ENCODE results near the gene LLGL2. TPM values are rescaled to one million over a fixed set of nuclear protein-coding genes. Genes with fewer than 3 reads are reported as not detected.

LLGL2 gene
- total RNA-seq, 4 donors from 2014 or later = 40.0 to 101 (median 67.3) TPM

GRCh38 chr17:75492555-75493168, 32.8 kb upstream of the LLGL2 start:
- Histone ChIP-seq H3K27me3 (no peaks in the 10 kb centered on the region), H3K4me3 (no peak overlapping the region), H3K27ac (no peak overlapping the region), H3K4me1 (peaks cover 0 to 22% (median 4%) of the 10 kb centered on the region in 3 donors), H3K36me3 (peaks cover 20 to 95% (median 40%) of the 10 kb centered on the region in 3 donors), H3K9me3 (no peaks in the 10 kb centered on the region)
- DNase-seq = no peak
- 100% methylated on average over 3 of the region's 23 CpGs; no CpG with 5 or more reads in 1 of the 2 donors for WGBS, 2 donors
- no peak for TF ChIP-seq POLR2A (IDR thresholded peaks at IDR 0.05)
- intact Hi-C loops (cut with DNase I) = loop anchor here (10.0 kb wide), 1 partner anchor 58 kb away; no protein-coding TSS in a partner anchor

- Histone ChIP-seq H3K9me3 (no peaks in the 10 kb centered on the region), H3K27ac (no peak overlapping the region), H3K4me3 (no peak overlapping the region), H3K4me1 (peaks cover 0 to 17% (median 0%) of the 10 kb centered on the region in 3 donors), H3K36me3 (peaks cover 20 to 99% (median 40%) of the 10 kb centered on the region in 3 donors), H3K27me3 (no peaks in the 10 kb centered on the region)
- 75 to 93% methylated on average over 4 to 6 of the region's 23 CpGs for whole genome bisulfite sequencing, 2 donors
- intact Hi-C loops (cut with DNase I) = loop anchor here (10.0 kb wide), 1 partner anchor 59 kb away; no protein-coding TSS in a partner anchor
- no peak for DNase-seq
- TF ChIP-seq POLR2A (IDR thresholded peaks at IDR 0.05) = no peak
- TF ChIP-seq, protein P1, sequence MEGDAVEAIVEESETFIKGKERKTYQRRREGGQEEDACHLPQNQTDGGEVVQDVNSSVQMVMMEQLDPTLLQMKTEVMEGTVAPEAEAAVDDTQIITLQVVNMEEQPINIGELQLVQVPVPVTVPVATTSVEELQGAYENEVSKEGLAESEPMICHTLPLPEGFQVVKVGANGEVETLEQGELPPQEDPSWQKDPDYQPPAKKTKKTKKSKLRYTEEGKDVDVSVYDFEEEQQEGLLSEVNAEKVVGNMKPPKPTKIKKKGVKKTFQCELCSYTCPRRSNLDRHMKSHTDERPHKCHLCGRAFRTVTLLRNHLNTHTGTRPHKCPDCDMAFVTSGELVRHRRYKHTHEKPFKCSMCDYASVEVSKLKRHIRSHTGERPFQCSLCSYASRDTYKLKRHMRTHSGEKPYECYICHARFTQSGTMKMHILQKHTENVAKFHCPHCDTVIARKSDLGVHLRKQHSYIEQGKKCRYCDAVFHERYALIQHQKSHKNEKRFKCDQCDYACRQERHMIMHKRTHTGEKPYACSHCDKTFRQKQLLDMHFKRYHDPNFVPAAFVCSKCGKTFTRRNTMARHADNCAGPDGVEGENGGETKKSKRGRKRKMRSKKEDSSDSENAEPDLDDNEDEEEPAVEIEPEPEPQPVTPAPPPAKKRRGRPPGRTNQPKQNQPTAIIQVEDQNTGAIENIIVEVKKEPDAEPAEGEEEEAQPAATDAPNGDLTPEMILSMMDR (IDR thresholded peaks at IDR 0.05) = no peak
These were observed 31.9 kb upstream of the LLGL2 start for GRCh38 chr17:75493476-75494129.

DNA sequence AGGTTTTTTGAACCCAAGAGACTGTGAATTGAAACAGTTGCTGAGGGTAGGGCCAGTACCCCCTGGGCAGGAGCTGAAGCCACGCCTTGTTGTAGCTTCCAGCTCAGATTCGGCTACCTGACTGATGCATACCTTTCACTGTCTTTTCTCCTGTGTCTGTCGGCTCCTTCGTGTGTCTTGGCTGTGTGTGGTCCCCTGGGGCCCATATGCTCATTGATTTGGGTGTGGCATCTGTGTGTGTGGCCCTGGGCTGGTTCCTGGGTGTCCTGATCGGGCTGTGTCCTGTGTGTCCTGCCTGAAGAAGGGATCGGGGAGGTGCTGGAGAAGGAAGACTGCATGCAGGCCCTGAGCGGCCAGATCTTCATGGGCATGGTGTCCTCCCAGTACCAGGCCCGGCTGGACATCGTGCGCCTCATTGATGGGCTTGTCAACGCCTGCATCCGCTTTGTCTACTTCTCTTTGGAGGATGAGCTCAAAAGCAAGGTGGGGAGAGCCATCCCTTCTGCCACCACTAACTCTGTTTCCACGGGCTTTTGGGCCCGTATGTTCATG, 31.1 kb upstream of the LLGL2 start:
- peaks cover 20 to 99% (median 40%) of the 10 kb centered on the region in 3 donors for H3K36me3 ChIP-seq
- H3K4me3 ChIP-seq = no peak overlapping the region
- peaks cover 0 to 23% (median 0%) of the 10 kb centered on the region in 3 donors for H3K4me1 ChIP-seq
- WGBS, 2 donors = 73 to 81% methylated on average over 3 to 10 of the region's 14 CpGs
- DNase-seq = no peak
- H3K27ac ChIP-seq = no peak overlapping the region
- no peaks in the 10 kb centered on the region for H3K9me3 ChIP-seq
- intact Hi-C loops (cut with DNase I) = loop anchor here (10.0 kb wide), 1 partner anchor 60 kb away; no protein-coding TSS in a partner anchor
- H3K27me3 ChIP-seq = no peaks in the 10 kb centered on the region
- TF ChIP-seq, protein P1 (IDR thresholded peaks at IDR 0.05) = no peak
- TF ChIP-seq POLR2A (IDR thresholded peaks at IDR 0.05) = no peak

DNA sequence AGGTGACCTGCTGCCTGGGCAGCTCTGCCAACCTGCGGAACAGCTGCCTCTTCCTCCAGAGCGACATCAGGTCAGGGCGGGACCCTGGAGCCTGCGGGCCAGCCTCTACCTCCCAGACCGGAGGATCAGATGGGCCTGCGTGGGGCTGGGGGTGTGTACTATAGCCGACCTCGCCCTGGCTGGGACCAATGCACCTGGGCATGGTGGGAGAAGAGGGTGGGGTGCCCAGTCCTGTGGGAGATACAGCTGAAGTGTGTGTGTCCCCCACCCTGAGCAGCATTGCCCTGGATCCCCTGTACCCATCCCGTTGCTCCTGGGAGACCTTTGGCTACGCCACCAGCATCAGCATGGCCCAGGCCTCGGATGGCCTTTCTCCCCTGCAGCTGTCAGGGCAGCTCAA, 29.5 kb upstream of the LLGL2 start:
- 90 to 94% methylated on average over 5 to 6 of the region's 11 CpGs for WGBS, 2 donors
- no peak for DNase-seq

DNA sequence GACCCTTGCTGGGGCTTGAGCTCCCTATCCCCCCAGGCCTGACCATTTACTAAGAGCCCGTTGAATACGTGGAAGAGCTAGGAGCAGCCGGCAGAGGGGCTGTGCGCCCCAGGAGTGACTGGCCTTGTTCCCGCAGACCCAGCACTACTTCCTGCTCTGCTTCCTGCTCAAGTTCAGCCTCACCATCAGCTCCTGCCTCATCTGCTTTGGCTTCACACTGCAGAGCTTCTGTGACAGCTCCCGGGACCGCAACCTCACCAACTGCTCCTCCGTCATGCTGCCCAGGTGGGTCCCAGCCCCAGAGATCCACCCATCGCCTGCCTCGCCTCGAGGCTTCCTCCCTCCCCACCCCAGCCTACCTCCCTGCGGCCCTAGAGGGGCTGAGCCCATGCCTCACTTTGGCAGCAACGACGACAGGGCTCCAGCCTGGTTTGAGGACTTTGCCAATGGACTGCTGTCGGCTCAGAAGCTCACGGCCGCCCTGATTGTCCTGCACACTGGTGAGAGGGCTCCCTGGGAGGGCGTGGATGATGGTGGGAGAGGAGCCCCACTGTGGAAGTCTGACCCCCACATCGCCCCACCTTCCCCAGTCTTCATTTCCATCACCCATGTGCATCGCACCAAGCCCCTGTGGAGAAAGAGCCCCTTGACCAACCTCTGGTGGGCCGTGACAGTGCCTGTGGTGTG, 27.3 kb upstream of the LLGL2 start:
- WGBS, 2 donors = 54 to 80% methylated on average over 8 to 9 of the region's 21 CpGs
- TF ChIP-seq, protein P1 (IDR thresholded peaks at IDR 0.05) = no peak
- no peak for TF ChIP-seq POLR2A (IDR thresholded peaks at IDR 0.05)
- peaks cover 14 to 100% (median 23%) of the 10 kb centered on the region in 3 donors for H3K36me3 ChIP-seq
- no peak overlapping the region for H3K4me3 ChIP-seq
- H3K27me3 ChIP-seq = no peaks in the 10 kb centered on the region
- no peaks in the 10 kb centered on the region for H3K9me3 ChIP-seq
- H3K27ac ChIP-seq = peak overlapping the region in 1 of 4 donors; percentile 48
- no peak for DNase-seq
- peaks cover 0 to 42% (median 0%) of the 10 kb centered on the region in 3 donors for H3K4me1 ChIP-seq
- intact Hi-C loops (cut with DNase I) = loop anchor here (10.0 kb wide), 1 partner anchor 63 kb away; no protein-coding TSS in a partner anchor

More for the DNA sequence above, 29.5 kb upstream of the LLGL2 start:
- intact Hi-C loops (cut with DNase I) = loop anchor here (10.0 kb wide), 1 partner anchor 61 kb away; no protein-coding TSS in a partner anchor
- Histone ChIP-seq H3K27ac (no peak overlapping the region), H3K9me3 (no peaks in the 10 kb centered on the region), H3K4me3 (no peak overlapping the region), H3K36me3 (peaks cover 20 to 100% (median 40%) of the 10 kb centered on the region in 3 donors), H3K27me3 (no peaks in the 10 kb centered on the region), H3K4me1 (peaks cover 0 to 28% (median 0%) of the 10 kb centered on the region in 3 donors)
- TF ChIP-seq POLR2A (IDR thresholded peaks at IDR 0.05) = no peak
- TF ChIP-seq, protein P1 (IDR thresholded peaks at IDR 0.05) = no peak

All from esophagus squamous epithelium (tissue), 5 donors.